Stimulated activated naive CD8-positive, alpha-beta T cell treated with anti-CD3 and anti-CD28 coated beads, Interleukin-15, Interleukin-2, amounts not matched to agents 100 U/mL and 50 U/mL, for 24 hours (primary cell): Measurements from ENCODE around the gene IPCEF1.
"Not testable (repeated sequence)": the region's sequence is repeated elsewhere in the genome, so short reads cannot be mapped to it uniquely, and the experiment has no call there.

Experiments
- ATAC-seq: fragments of 150-1000 bp; cut with Tn5 transposase; one replicate; pipeline ENCODE4 v1.10.0; 2021
- DNase-seq: peaks from one replicate; pipeline ENCODE4 v3.0.0; 2021

The IPCEF1 gene

DNA sequence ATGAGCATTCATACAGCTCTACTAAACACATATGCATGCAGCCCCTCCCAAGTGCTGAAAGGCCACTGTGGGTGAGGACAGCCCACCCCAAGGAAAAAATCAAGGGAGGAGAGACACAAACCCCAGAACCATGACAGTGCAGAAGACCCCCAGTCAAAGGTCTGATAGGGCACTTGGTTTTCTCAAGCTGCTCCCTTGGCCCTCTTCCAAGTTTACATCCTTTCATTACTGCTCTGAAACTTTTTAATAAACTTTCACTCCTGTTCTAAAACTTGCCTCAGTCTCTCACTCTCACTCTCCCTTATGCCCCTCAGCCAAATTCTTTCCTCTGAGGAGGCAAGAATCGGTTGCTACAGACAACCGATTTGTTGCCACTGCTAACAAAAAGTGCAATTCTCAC is 24.9 kb downstream of the IPCEF1 start:
- DNase-seq, result no peak
- ATAC-seq, result no peak

DNA sequence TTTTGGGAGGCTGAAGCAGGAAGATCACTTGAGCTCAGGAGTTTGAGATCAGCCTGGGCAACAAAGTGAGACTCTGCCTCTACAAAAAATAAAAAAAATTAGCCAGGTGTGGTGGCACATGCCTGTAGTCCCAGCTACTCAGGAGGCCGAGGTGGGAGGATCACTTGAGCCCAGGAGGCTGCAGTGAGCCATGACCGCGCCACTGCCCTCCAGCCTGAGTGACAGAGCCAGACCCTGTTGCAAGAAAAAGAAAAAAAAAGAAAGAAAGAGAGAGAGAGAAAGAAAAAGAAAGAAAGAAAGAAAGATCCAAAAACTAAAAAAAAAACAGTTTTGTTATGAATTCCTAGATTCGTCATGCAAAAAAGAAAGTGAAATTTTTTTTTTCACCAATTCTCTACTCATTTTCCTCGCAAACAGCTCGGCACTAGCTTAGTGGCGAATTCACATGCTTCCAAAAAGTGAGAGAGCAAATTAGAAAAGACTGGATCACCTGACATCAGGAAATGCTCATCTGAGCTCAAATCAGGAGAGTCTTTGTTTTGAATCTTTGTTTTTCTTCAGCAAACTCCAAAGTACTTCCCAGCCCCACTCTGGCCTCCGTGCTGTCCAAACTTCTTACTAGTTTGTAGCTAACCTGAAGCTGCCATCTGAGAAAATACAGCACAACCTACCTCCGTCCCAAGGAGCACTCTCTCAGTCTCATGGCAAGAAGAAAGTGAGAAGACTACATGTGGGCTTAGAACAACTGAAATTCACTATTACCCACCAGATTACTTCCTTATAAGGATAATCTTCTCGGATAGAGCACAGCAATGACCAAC is 27.0 kb downstream of the IPCEF1 start:
- no peak for DNase-seq

DNA sequence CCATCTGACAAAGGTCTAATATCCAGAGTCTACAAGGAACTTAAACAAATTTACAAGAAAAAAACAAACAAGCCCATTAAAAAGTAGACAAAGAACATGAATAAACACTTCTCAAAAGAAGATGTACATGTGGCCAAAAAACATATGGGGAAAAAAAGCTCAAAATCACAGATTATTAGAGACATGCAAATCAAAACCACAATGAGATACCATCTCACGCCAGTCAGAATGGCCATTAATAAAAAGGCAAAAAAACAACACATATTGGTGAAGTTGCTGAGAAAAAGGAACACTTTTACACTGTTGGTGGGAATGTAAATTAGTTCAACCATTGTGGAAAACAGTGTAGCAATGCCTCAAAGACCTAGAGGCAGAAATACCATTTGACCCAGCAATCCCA is 29.3 kb downstream of the IPCEF1 start:
- ATAC-seq, result not testable (repeated sequence)

More for the DNA sequence above, 27.0 kb downstream of the IPCEF1 start:
- ATAC-seq, result no peak

GRCh38 chr6:154325142-154325541 is 31.5 kb downstream of the IPCEF1 start:
- ATAC-seq (no peak), DNase-seq (no peak)

More for the DNA sequence above, 29.3 kb downstream of the IPCEF1 start:
- DNase-seq, result not testable (repeated sequence)

GRCh38 chr6:154320181-154320580 is 36.4 kb downstream of the IPCEF1 start:
- DNase-seq, result no peak
- ATAC-seq, result no peak

DNA sequence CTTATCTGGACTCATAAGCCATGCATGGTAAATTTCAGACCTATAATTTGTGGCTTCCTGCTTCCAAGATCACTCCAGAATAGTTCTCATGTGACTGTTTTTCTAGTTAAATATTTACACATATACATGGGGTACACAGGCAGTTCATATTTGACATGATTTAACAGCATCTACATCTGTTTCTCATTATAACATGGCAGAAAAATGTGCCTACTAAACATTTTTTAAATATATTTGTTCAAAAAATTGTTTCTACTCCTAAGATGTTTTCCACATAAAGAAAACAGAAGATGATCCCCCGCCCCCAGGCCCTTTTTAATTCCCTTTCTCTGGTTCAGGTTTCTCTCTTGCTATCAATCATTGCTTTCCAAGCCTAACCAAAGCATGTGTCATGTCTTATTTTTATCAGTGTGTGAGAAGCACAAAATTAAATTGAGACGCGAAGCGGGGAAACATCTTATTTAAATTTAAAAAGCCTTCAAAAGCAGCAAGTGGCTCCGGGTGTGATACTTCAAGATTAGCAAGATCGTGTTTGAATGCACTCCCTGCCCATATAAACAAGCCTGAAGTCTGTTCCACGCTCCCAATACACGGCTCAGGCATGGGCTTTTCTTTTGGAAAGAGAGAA is 37.3 kb downstream of the IPCEF1 start:
- ATAC-seq (no peak), DNase-seq (no peak)

- ATAC-seq (no peak), DNase-seq (no peak)
These were observed 37.9 kb downstream of the IPCEF1 start for GRCh38 chr6:154318721-154319120.

GRCh38 chr6:154316131-154316530 is 40.5 kb downstream of the IPCEF1 start:
- DNase-seq, result no peak
- no peak for ATAC-seq

DNA sequence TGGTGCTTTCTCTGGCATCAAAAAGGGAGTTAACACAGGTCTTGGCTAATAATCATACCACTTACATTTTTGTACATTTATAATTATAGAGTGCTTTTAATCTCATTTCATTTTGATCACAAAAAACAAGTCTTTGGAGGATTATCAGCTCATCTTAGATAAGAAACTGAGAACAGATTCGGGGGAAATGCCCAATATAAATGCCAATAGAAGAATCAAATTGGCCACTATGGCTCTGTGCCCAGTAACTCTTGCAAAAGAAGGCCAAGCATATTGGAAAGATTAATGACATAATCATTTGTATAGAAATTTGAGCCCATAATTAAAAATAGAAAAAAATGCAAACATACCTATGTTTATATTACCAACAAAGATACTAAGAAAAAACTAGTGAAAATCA is 42.5 kb downstream of the IPCEF1 start:
- DNase-seq (no peak), ATAC-seq (no peak)

GRCh38 chr6:154308986-154309385 is 47.6 kb downstream of the IPCEF1 start:
- DNase-seq (no peak), ATAC-seq (peak; percentile 55)

DNA sequence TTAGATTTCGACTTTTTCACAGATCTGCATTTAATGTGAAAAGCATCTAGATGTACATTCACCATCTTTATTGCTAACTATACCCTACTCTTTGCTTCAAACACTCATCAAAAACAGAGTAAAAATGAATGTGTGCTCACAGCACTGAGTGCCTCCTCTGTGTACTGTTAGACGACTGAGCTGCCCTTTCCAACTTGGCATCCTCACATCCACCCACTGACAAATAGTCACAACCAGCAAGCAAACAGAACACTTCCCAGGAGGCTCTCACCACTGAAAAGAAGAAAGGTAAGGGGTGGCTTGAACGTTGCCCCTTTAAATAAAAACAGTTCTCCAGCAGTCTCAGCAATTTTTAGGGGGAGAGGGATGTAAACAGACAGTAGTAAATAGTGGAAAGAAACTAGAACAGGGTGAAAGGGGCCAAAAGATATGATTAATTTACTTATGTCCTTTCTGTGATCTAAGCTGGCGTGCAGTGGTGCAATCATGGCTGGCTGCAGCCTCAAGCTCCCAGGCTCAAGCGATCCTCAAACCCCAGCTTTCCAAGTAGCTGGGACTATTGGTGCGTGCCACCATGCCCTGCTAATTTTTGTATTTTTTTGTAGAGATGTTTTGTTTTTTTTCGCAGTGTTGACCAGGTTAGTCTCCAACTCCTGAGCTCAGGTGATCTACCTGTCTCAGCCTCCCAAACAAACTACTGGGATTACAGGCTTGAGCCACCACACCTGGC is 48.7 kb downstream of the IPCEF1 start:
- DNase-seq (no peak), ATAC-seq (no peak)

DNA sequence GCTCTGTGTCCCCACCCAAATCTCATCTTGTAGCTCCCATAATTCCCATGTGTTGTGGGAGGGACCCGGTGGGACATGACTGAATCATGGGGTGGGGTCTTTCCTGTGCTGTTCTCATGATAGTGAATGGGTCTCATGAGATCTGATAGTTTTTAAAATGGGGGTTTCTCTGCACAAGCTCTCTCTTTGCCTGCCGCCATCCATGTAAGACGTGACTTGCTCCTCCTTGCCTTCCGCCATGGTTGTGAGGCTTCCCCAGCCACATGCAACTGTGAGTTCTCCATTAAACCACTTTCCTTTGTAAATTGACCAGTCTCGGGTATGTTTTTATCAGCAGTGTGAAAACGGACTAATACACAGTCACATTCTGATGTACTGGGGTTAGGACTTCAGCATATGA is 49.5 kb downstream of the IPCEF1 start:
- not testable (repeated sequence) for DNase-seq

DNA sequence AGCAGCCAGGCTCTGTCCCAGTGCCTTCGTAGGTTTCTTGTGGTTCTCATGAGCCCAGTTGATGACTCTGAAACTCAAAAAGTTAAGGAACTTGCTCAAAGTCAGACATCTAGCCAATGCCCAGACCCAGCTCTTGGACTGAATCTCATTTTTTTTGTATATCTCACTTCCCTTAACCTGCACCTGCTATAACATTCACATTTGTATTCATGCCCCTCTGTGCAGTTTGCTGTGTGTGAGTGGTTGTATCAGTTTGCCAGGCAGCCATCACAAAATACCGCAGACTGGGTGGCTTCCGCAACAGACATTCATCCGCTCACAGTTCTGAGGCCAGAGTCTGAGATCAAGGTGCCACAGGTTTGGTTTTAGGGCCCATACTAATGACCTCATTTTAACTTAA is 49.9 kb downstream of the IPCEF1 start:
- no peak for DNase-seq
- ATAC-seq, result no peak

More for the DNA sequence above, 49.5 kb downstream of the IPCEF1 start:
- ATAC-seq, result not testable (repeated sequence)

GRCh38 chr6:154304191-154304590 is 52.4 kb downstream of the IPCEF1 start:
- ATAC-seq (no peak), DNase-seq (no peak)

- DNase-seq, ATAC-seq: not testable (repeated sequence)
These were observed 53.0 kb downstream of the IPCEF1 start for GRCh38 chr6:154303642-154304041.

- peak; percentile 94 for ATAC-seq
- DNase-seq, result peak; percentile 35
These were observed 54.5 kb downstream of the IPCEF1 start for GRCh38 chr6:154301839-154302752.

DNA sequence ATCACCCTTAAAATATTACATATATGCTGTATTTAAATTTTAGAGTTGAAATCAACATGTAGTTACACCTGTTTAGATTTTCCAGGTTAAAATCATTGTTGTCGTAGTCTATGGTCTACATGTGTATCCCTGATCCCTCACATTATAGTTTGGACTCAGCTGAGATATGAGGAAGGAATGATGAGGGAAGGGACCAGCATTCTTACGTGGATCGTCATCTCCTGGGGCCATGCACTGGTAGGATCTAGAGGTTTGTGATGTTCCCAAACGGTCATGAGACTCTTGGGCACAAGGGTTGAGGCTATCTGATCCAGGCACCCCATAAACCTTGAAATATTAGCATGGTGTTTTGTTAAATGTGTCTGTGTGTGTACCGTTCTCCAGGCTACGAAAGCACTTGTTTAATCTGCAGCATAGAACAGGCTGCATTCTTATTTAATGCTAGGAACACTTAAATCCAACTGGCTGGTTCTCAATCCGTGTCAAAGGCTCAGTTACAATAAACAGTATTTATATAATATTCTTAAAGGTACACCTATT is 55.4 kb downstream of the IPCEF1 start:
- DNase-seq (no peak), ATAC-seq (no peak)

DNA sequence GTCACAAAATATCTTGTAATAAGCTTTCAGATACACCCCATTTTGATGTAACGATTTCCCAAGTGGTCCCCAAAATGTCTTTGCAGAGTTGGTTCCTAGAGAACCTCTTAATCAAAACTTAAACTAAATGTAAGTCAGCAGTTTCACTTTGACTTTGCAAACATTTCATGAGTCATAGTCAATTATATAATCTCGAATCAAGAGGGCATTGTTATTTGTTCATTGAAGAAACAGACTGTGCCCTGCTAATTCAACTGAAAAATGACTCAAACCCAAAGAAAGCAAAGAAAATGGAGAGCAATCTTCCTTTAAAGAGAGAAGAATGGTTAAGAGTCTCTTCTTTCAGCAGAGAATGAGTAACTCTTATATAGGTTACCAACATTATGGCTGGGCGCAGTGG is 58.3 kb downstream of the IPCEF1 start:
- DNase-seq, result no peak
- ATAC-seq, result no peak

- DNase-seq (no peak), ATAC-seq (no peak)
These were observed 58.9 kb downstream of the IPCEF1 start for GRCh38 chr6:154297721-154298120.

- ATAC-seq (no peak), DNase-seq (no peak)
These were observed 59.4 kb downstream of the IPCEF1 start for GRCh38 chr6:154297210-154297609.

- no peak for ATAC-seq
- no peak for DNase-seq
These were observed 60.9 kb downstream of the IPCEF1 start for GRCh38 chr6:154295733-154296132.
